ENCODE data around the gene RMDN3.

GRCh38 chr15:40746916-40747418 lies 8.1 kb downstream of the RMDN3 start:
- TF ChIP-seq GABPA (IDR thresholded peaks at IDR 0.05; ENCODE audit: low read depth) = no peak
- no peak for TF ChIP-seq CTCF (IDR thresholded peaks at IDR 0.05; ENCODE audit: insufficient read depth, low read length)
- no peak for TF ChIP-seq POLR2AphosphoS5 (IDR thresholded peaks at IDR 0.05; ENCODE audit: low read depth)
- TF ChIP-seq SPI1 (IDR thresholded peaks at IDR 0.05; ENCODE audit: borderline replicate concordance, low read depth) = no peak
